T-helper 1 cell treated with Interleukin-12 subunit alpha and Interleukin-12 subunit beta and Interleukin-4 antibody, amounts not matched to agents 30 μg/mL and 1 μg/mL, for 36 hours (primary cell): ENCODE data around the gene CHRNG.

Source experiments
- H3K27ac Mint-ChIP-seq: one replicate; pipeline ENCODE4 v1.8.0; 2021; ENCODE audit warnings: mild to moderate bottlenecking, mixed read lengths
- H3K27me3 Mint-ChIP-seq: one replicate; pipeline ENCODE4 v1.8.0; 2021; ENCODE audit warnings: low read depth, mixed read lengths
- H3K36me3 Mint-ChIP-seq: one replicate; pipeline ENCODE4 v1.8.0; 2021; ENCODE audit warnings: low read depth, mixed read lengths
- H3K4me1 Mint-ChIP-seq: one replicate; pipeline ENCODE4 v1.8.0; 2021; ENCODE audit warnings: low read depth, mixed read lengths
- H3K4me3 Mint-ChIP-seq: one replicate; pipeline ENCODE4 v1.8.0; 2021; ENCODE audit warnings: mild to moderate bottlenecking, moderate library complexity, mixed read lengths
- H3K9me3 Mint-ChIP-seq: one replicate; pipeline ENCODE4 v1.8.0; 2021; ENCODE audit warnings: mixed read lengths

The CHRNG gene

GRCh38 chr2:232541195-232541960 lies 1.9 kb downstream of the CHRNG start:
- Mint-ChIP-seq H3K27ac (no peak overlapping the region), H3K27me3 (peaks cover 6% of the 10 kb centered on the region), H3K4me3 (no peak overlapping the region)

GRCh38 chr2:232541961-232542714 lies 2.6 kb downstream of the CHRNG start:
- H3K36me3 Mint-ChIP-seq: peaks cover 7% of the 10 kb centered on the region
- peaks cover 7% of the 10 kb centered on the region for H3K4me1 Mint-ChIP-seq
- no peak overlapping the region for H3K27ac Mint-ChIP-seq
- H3K27me3 Mint-ChIP-seq: peaks cover 6% of the 10 kb centered on the region
- H3K4me3 Mint-ChIP-seq: no peak overlapping the region
- H3K9me3 Mint-ChIP-seq: no peaks in the 10 kb centered on the region

More at GRCh38 chr2:232541195-232541960, 1.9 kb downstream of the CHRNG start:
- H3K9me3 Mint-ChIP-seq: peaks cover 5% of the 10 kb centered on the region
- peaks cover 5% of the 10 kb centered on the region for H3K36me3 Mint-ChIP-seq
- peaks cover 4% of the 10 kb centered on the region for H3K4me1 Mint-ChIP-seq

DNA sequence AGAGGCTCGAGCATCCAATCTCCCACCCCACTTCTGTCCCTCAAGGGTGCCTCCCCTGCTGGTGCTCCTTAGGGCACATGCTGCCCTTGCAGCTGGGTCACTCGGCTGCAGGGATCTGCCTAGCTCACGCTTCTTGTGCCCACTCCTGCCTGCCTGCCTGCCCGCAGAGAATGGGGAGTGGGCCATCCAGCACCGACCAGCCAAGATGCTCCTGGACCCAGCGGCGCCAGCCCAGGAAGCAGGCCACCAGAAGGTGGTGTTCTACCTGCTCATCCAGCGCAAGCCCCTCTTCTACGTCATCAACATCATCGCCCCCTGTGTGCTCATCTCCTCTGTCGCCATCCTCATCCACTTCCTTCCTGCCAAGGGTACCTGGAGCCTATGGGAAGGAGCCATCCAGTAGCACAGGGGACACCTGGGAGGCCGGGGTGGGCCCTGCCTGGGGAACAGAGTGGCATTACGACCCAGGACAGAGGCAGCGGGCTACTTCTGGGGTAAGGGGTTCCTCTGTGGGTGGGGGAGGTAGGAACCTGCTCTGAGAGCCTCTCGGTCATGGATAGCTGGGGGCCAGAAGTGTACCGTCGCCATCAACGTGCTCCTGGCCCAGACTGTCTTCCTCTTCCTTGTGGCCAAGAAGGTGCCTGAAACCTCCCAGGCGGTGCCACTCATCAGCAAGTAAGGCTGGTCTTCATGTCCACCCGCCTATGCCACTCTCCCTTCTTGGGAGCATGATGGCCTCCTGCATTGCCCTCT lies 3.4 kb downstream of the CHRNG start:
- Mint-ChIP-seq H3K27ac (no peak overlapping the region), H3K9me3 (no peaks in the 10 kb centered on the region), H3K36me3 (peaks cover 7% of the 10 kb centered on the region), H3K27me3 (peaks cover 6% of the 10 kb centered on the region), H3K4me1 (peaks cover 13% of the 10 kb centered on the region), H3K4me3 (no peak overlapping the region)

- Mint-ChIP-seq H3K9me3 (no peaks in the 10 kb centered on the region), H3K4me1 (peaks cover 15% of the 10 kb centered on the region), H3K4me3 (no peak overlapping the region), H3K27ac (no peak overlapping the region), H3K27me3 (peaks cover under 1% of the 10 kb centered on the region), H3K36me3 (peaks cover 12% of the 10 kb centered on the region)
Measured at GRCh38 chr2:232543491-232543890, 4.0 kb downstream of the CHRNG start.

DNA sequence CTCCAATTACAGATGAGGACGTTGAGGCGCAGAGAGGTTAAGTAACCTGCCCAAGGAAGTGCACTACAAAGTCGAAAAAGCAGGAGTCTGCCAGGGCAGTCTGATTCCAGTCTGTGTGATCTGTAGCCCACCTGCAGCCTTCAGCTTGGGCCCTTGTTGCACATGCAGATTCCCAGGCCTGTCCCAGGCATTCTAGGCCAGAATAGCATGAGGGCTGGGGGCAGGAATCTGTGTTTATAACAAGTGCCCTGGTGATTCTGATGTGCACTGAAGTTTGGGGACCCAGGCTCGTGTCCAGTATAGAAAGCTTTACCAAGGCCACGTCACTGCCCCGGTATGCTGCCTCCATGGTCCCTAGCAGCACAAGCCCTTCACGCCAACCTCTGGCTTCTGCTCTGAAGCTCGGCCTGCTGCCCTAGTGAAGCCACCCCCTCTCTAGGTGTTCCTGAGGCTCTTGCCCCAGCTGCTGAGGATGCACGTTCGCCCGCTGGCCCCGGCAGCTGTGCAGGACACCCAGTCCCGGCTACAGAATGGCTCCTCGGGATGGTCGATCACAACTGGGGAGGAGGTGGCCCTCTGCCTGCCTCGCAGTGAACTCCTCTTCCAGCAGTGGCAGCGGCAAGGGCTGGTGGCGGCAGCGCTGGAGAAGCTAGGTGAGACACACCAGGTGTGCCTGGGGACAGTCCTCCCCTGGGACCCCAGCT lies 4.6 kb downstream of the CHRNG start:
- Mint-ChIP-seq H3K27ac (no peak overlapping the region), H3K4me3 (no peak overlapping the region), H3K27me3 (no peaks in the 10 kb centered on the region), H3K4me1 (peaks cover 20% of the 10 kb centered on the region), H3K9me3 (no peaks in the 10 kb centered on the region), H3K36me3 (peaks cover 17% of the 10 kb centered on the region)

GRCh38 chr2:232544674-232545073 lies 5.2 kb downstream of the CHRNG start:
- peaks cover 18% of the 10 kb centered on the region for H3K36me3 Mint-ChIP-seq
- H3K27me3 Mint-ChIP-seq: no peaks in the 10 kb centered on the region
- H3K4me1 Mint-ChIP-seq: peaks cover 26% of the 10 kb centered on the region
- H3K27ac Mint-ChIP-seq: no peak overlapping the region
- H3K9me3 Mint-ChIP-seq: no peaks in the 10 kb centered on the region
- no peak overlapping the region for H3K4me3 Mint-ChIP-seq

GRCh38 chr2:232545511-232546375 lies 6.3 kb downstream of the CHRNG start:
- Mint-ChIP-seq H3K4me3 (no peak overlapping the region), H3K36me3 (peaks cover 23% of the 10 kb centered on the region), H3K27me3 (no peaks in the 10 kb centered on the region), H3K9me3 (no peaks in the 10 kb centered on the region), H3K27ac (no peak overlapping the region), H3K4me1 (peaks cover 30% of the 10 kb centered on the region)

DNA sequence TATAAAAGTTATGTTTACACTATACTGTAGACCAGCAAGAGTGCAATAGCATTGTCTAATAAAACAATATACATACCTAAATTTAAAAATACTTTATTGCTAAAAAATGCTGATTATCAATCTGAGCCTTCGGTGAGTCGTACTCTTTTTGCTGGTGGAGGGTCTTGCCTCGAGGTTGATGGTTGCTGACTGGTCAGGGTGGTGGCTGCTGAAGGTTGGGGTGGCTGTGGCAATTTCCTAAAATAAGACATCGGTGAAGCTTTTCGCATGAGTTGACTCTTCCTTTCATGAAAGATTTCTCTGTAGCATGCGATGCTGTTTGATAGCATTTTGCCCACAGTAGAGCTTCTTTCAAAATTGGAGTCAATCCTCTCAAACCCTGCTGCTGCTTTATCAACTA lies 8.5 kb downstream of the CHRNG start:
- H3K4me3 Mint-ChIP-seq: no peak overlapping the region
- H3K9me3 Mint-ChIP-seq: no peaks in the 10 kb centered on the region
- peaks cover 43% of the 10 kb centered on the region for H3K4me1 Mint-ChIP-seq
- no peak overlapping the region for H3K27ac Mint-ChIP-seq
- peaks cover 34% of the 10 kb centered on the region for H3K36me3 Mint-ChIP-seq
- H3K27me3 Mint-ChIP-seq: no peaks in the 10 kb centered on the region

GRCh38 chr2:232549655-232550353 lies 10.3 kb downstream of the CHRNG start:
- peak overlapping the region; percentile 100 for H3K27ac Mint-ChIP-seq
- no peaks in the 10 kb centered on the region for H3K27me3 Mint-ChIP-seq
- H3K4me1 Mint-ChIP-seq: peaks cover 57% of the 10 kb centered on the region
- peak overlapping the region; percentile 100 for H3K4me3 Mint-ChIP-seq
- H3K9me3 Mint-ChIP-seq: no peaks in the 10 kb centered on the region
- H3K36me3 Mint-ChIP-seq: peaks cover 37% of the 10 kb centered on the region

GRCh38 chr2:232550354-232551249 lies 11.1 kb downstream of the CHRNG start, which contains the start of the genes EIF4E2 and TIGD1:
Gene EIF4E2 (plus strand): TSS chr2:232550689. CDS start chr2:232550725, 36 bp downstream.
Gene TIGD1 (minus strand): TSS chr2:232550557. CDS start chr2:232549882, 675 bp downstream.
- peaks cover 40% of the 10 kb centered on the region for H3K36me3 Mint-ChIP-seq

GRCh38 chr2:232551250-232551638 lies 11.8 kb downstream of the CHRNG start:
- Mint-ChIP-seq H3K4me1 (peaks cover 68% of the 10 kb centered on the region), H3K4me3 (peak overlapping the region; percentile 100), H3K36me3 (peaks cover 43% of the 10 kb centered on the region), H3K27me3 (no peaks in the 10 kb centered on the region), H3K27ac (peak overlapping the region; percentile 99), H3K9me3 (no peaks in the 10 kb centered on the region)

More at GRCh38 chr2:232550354-232551249, 11.1 kb downstream of the CHRNG start, which contains the start of the genes EIF4E2 and TIGD1:
- H3K9me3 Mint-ChIP-seq: no peaks in the 10 kb centered on the region
- H3K27me3 Mint-ChIP-seq: no peaks in the 10 kb centered on the region
- H3K27ac Mint-ChIP-seq: peak within 1 kb of the TSS; percentile 100
- H3K4me1 Mint-ChIP-seq: peaks cover 64% of the 10 kb centered on the region
- H3K4me3 Mint-ChIP-seq: peak within 1 kb of the TSS; percentile 100

DNA sequence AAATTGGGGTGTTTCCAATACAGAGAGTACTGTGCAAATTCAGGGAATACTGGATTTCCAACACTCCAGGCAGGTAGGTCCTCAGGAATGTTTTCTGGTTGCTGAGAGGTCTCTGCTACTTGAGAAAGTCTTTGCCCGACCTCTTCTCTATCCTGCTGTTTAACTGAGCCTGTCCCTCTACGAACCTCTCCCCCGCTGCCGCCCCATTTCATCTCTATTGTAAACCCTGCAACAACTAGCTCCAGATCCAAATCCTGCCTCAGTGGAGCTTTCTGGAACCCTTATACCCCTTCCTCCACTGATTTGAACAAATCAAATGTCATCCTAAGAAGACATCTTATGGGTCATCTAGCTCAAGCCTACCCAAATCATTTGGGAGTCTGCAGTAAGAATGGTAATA lies 12.3 kb downstream of the CHRNG start:
- no peaks in the 10 kb centered on the region for H3K27me3 Mint-ChIP-seq
- no peaks in the 10 kb centered on the region for H3K9me3 Mint-ChIP-seq
- H3K36me3 Mint-ChIP-seq: peaks cover 45% of the 10 kb centered on the region
- H3K27ac Mint-ChIP-seq: peak overlapping the region; percentile 99
- H3K4me1 Mint-ChIP-seq: peaks cover 69% of the 10 kb centered on the region
- peak overlapping the region; percentile 100 for H3K4me3 Mint-ChIP-seq
